NCI-H2107 treated with DMSO at 0.1 percent for 48 hours (cell line): ENCODE results near the gene BBLN.
A peak's percentile ranks its signal among the peaks of the same experiment; 100 is the strongest.

Experiments used
- DNase-seq: peaks from one replicate; lab custom pipeline; 2025; ENCODE audit not compliant: unreplicated experiment; lab: John Stamatoyannopoulos, UW

The BBLN gene

GRCh38 chr9:128144239-128145181 lies 15.6 kb upstream of the BBLN start:
- DNase-seq: no peak

- DNase-seq: no peak
Measured at GRCh38 chr9:128145536-128145935, 14.5 kb upstream of the BBLN start.

- DNase-seq: no peak
Measured at GRCh38 chr9:128145951-128146351, 14.1 kb upstream of the BBLN start.

- DNase-seq: no peak
Measured at GRCh38 chr9:128146591-128147120, 13.4 kb upstream of the BBLN start.

GRCh38 chr9:128148509-128149000 lies 11.5 kb upstream of the BBLN start:
- no peak for DNase-seq

- DNase-seq: no peak
Measured at GRCh38 chr9:128149001-128149701, 10.9 kb upstream of the BBLN start, which contains the start of gene LCN2. TSS of gene LCN2 (plus strand) at chr9:128149453. CDS start at chr9:128149526, 73 bp downstream.

GRCh38 chr9:128149951-128150593 lies 10.0 kb upstream of the BBLN start:
- DNase-seq: no peak

- no peak for DNase-seq
Measured at GRCh38 chr9:128150594-128151308, 9.3 kb upstream of the BBLN start.

- DNase-seq: no peak
Measured at GRCh38 chr9:128151309-128152132, 8.5 kb upstream of the BBLN start.

GRCh38 chr9:128152133-128153059 lies 7.7 kb upstream of the BBLN start:
- DNase-seq: no peak

- DNase-seq: no peak
Measured at GRCh38 chr9:128153060-128153946, 6.8 kb upstream of the BBLN start.

GRCh38 chr9:128153947-128154695 lies 5.9 kb upstream of the BBLN start:
- no peak for DNase-seq

GRCh38 chr9:128155736-128156500 lies 4.1 kb upstream of the BBLN start:
- DNase-seq: no peak

GRCh38 chr9:128159522-128159783 lies 612 bp upstream of the BBLN start:
- DNase-seq: no peak

- no peak for DNase-seq
Measured at GRCh38 chr9:128160603-128160987, 530 bp downstream of the BBLN start.

- peak; percentile 42 for DNase-seq
Measured at GRCh38 chr9:128161215-128161902, 1.3 kb downstream of the BBLN start.
